ENCODE data around the gene MYO15B.

The MYO15B gene

DNA sequence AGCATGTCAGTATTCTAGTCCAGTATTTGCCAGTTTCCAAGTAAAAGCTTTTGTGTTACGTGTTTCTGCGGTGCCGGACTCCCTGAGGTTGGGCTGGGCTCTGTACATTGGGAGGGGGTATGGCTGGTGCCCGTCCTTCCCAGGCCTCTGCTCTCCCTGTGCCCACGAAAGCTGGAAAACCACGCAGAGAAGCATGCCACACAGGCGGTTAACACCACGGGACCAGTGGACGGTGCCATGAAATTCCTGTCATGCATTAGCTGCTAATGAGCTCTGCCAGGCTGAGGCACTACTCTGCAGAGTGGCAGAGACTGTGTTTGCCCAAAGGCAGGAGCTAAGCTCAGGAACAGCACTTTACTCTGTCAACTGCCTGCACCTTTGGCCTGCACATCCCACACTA, 53.7 kb downstream of the MYO15B start:
- no peak for DNase-seq

DNA sequence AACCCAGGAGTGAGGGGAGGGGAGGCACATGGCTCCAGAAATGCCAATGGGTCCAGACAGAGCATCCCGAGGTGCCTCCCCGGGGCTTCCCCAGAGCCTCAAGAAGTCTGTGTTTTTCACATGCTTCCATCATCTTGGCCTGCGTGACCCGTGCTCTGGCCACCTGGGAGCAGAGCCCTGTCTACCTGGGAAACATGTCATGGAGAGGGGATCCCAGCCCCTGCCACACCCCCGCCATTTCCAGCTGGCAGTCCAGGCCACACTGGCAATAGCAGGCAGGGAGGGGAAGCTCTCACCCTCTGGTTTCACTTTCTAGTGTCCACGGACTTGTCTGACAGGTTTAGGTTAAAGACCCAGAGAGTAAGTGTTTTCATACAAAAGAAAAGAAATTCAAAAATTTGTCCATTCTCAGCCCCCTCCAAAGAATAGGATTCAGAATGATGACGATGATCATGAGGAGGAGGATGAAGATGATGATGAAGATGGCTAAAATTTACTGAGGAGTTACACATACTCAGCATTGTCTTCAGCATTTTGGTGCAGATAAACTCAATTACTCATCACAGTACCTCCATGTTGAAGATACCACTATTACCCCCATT, 54.7 kb downstream of the MYO15B start:
- no peak for DNase-seq

DNA sequence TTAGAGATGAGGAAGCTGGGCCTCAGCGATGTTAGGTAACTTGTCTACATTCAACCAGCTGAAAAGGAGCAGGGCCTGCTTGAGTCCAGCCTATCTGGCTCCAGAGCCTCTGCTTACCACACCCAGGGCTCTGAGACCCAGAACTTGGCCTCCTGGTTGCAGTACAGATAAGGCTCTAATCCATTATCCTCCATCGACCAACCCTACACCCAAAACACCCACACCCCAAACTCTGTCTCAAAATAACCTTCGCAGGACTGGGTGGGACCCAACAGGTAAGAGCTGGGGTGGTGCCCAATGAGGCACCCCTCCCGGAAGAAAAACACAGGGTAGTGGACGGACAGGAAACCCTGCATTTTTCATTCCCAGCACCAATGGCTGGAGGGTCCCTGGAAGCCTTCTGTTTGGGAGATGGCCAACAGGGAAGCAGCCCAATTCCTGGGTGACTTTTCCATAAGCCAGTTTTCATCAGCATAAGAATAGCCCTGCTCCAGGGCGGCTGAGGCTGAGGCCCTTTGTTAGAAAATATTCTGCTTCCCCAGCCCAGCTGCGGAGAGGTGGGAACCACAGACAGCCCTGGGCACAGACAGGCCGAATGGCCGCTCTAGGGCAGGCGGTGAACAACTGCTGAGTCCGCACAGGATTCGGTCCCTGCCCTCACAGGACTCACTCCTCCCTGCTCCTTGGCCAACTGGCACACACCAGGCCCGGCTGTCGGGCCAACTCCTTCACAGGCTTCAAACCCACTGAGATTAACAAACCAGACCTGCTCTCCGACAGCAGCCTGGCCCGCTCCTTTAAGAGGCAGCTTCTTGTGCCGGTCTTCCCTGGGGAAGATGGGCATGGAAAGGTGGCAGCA, 55.4 kb downstream of the MYO15B start:
- DNase-seq: no peak

DNA sequence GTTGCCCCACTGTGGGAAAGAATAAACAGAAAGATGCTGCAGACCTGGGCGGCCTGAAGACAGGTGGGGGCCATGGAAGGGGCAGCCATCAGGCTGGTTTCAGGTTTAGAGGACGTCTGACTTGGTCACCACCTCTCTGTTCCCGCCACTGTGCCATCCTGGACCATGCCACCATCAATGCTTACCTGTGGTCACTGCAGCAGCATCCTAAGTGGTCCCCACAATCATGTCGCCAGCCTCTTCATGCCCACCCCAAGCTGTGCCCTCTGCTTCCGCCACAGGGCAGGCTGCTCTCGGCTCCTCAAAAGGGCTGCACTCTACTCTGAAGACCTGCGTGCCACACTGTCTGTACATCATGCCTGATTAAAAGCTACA, 56.0 kb downstream of the MYO15B start:
- DNase-seq: no peak

DNA sequence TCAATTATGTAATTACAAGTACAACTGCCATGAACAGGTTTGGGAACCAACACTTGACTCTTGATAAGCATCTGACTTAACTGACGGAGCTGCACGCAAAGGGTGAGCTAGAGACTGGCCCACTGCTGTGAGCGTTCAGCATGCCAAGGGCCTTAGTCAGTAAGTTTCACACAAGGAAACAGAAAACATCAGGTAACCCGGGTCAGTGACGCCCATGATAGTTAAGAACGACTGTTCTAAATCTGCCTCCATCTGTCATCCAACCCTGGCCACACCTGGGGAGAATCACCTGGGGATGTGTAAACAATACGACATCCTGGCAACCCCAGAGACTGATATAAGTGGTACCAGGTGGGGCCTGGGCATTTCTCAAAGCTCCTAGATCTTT, 57.9 kb downstream of the MYO15B start:
- DNase-seq: no peak

DNA sequence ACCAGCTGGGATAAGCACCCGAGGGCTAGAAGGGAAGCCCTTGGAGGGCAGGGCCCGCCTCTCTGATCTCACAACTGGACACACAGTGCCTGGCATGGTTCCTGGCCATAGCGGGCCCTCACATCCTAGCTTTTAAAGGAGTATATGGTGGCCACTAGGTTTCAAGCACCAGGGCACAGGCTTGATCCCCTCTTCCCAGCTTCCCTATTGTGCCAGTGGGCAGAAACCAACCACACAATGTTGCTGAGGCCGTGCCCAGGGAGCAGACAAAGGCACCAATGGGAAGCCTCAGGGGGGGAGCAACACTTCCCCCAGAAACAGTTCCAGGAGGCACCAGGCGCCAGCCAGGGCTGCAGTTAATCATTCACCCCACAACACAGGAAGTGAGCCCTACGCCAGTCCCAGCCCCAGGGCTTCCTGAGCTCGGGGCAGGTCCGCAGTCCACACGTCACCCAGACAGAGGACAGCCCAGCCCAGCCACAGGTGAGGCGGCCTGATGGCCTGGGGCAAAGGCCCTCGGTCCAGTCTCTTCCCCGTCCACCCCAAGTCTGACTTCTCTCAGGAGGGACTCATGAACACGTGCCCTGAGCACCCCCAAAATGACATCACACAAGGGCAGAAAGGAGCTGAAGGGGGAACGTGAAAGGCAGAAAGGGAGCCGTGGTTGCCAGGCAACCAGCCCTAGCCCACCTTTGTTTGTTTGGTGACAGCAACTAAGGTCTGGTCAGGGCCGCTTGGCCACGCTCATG, 58.5 kb downstream of the MYO15B start:
- DNase-seq: no peak

DNA sequence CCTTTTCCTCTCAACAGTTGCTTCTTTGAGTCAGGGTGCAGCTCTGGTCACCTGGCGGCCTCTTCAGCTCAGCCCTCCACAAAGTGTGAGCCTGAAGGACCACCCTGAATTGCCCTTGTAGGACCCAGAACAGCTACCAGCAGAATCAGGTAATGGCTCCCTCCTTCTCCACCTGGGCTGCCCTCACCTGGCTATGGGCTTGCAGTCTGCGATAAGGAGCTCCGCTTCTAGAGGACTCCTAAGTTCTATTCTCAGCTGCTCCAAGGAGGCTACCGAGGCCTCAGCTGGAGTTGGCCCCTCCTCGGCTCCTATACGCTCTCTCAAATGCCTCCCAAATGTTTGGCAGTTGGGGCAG, 59.0 kb downstream of the MYO15B start:
- DNase-seq: no peak

DNA sequence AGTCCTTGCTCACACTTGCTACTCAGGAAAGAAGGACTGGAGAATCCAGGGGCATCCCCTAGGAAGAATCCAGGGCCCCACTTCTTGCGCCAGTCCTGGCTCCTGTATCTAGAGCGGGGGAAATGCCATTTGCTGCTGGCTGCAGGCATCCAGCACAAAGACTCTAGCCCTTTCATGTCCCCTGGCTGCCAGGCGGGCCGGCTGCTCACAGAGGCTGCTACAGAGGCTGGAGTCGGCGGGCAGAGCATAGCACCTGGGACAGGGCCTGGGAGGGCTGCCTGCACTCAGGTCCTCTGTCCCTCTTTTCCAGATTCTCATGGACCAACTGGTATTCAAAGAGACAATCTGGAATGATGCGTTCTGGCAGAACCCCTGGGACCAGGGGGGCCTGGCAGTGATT, 59.5 kb downstream of the MYO15B start:
- DNase-seq: no peak

DNA sequence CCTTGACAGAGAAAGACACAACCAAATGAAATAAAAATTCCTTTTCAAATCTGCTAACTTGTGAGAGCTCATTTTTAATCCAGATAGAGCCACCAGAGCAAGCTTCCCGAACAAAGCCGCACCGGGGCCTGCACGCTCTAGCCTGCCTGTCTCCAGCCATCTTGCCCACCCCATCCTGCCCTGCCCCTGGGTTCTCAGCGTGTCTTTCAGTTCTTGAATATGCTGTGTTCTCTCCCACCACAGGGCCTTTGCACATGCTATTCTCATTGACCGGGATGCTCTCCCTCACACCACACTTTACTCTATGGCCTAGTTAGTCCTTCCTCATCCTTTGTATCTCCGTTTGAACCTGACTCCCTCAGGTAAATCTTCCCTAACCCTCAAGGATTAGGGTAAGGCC, 60.3 kb downstream of the MYO15B start:
- no peak for DNase-seq

DNA sequence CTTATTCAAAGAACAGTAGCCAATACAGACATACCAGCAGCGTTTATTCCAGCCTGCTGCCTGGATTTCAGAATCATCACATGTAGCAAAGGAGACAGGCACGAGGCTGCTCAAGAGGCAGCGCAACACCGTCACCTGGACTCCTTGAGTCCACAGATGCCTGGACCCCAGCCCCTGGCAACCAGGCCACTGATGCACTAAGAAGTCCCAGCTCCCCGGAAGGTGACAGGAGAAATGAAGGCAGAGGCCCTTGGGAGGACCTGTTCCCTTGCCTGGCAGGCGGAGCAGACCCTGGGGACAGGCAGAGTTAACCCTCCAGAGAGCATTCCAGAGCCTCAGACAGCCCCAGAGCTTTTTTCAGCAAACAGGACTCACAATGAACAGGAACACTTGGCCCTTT, 62.1 kb downstream of the MYO15B start:
- no peak for DNase-seq

DNA sequence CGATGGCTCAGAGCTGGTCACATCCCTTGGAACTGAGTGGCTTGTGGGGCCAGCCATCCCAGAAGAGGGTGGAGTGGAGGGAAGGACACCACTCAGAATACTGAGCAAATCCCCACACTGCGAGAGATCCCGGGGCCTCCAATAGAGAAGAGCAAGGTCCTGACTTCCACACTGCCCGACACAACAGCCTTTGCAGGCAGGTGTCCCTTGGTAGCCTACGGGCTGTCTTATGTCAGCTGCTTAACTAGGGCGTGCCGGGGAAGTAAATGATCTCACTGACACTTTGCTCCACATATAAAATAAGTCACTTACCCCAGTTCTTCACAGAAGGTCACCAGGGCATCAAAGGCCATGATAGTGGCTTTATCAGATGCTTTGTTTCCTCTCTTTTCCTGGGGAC, 63.3 kb downstream of the MYO15B start:
- no peak for DNase-seq

DNA sequence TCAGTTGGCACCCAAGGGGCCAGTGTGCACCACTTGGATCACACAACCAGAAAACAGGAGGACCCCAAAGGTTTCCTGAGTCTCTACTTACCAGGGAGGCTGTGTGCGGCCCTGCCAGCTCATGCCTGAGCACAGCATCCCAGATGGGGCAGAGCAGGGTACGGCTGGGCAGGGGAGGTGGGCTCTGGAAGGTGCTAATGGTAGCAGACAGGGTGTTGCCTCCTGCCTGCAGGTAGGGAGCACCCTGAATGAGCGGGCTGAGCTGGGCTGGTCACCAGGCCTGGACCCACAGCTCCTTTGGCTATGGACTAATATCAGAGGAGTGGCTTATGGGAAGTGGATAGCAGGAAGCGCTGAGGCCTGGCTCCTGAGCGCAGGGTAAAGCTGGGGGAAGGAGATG, 64.7 kb downstream of the MYO15B start:
- DNase-seq: no peak

DNA sequence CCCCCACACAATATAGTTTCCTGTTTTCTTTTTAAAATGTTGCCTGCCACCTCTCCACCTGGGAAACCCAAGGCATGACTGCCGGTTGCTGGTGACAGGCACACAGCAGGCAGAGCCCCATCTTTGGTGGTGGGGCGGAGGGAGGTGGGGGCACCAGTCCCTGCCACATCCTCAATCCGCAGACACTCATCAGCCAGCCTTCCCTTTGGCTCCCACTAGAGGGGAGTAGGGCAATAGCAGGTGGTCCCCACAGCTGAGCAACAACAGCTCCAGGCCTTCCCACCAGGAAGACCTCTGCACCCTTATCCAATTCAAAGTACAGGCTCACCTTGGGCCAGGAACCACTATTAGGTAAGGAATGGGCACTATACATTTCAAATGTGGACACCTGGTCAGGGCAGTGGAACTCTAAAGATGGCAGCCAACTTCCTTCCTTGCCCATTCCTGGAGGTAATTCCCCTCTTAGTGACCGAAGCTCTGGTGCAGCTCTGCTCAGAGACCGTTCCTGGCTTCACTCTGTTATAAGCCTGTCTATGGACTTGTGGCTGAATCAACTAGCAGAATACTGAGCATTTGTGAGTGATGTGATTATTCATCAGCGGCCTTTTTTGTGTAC, 65.4 kb downstream of the MYO15B start:
- DNase-seq: no peak

DNA sequence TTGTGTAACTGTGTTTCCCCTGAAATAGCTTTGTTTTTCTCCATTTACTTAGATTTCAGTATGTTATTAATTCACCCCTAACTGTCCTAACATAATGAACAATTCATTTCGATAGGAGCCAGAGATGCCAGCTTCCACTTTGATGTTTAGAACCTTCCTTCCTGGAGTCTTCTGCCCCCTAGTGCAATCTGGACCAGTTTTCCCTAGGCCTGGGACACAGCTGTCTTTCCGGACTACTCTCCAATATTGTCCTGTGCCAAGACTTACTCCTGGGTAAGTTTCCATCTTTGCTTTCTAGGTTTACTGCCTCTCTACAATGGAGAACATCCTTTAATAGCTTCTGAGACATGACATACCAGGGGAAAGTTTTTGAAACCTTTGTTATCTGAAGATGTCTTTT, 66.6 kb downstream of the MYO15B start:
- DNase-seq: no peak

DNA sequence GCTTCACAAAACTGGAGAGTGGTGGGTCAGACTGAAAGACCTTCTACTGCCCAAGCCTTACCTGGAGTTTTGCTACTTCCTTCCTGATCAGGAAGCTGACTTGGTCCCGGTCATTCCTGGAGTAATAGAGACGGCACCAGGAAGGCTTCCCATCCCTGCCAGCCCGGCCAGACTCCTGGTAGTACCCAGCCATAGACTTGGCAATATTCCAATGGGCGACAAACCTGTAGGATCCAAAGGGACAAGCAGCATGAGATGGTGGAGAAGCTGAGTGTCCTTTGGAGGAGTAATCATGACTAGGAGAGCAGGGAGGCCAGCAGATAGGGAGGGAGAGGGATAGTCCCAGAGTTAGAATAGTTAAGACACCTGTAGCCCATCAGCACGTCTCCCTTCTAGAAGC, 70.6 kb downstream of the MYO15B start:
- no peak for DNase-seq

DNA sequence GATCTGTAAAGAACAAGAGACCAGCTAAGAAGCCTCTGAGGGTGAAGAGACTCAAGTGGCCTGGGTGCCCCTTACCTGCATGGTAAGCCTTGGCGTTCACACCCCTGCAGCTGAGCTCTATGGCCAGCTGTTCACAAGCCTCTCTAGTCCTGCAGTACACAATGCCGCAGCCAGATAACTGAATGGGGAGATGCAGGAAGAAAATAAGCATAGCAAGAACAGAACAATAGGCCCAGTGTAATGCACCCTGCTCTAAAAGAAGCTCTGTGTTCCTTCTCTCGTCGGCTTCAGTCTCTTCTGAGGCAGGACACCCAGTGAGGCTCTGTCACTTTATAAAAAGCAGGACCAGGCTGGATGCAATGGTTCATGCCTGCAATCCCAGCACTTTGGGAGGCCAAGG, 73.9 kb downstream of the MYO15B start:
- no peak for DNase-seq

DNA sequence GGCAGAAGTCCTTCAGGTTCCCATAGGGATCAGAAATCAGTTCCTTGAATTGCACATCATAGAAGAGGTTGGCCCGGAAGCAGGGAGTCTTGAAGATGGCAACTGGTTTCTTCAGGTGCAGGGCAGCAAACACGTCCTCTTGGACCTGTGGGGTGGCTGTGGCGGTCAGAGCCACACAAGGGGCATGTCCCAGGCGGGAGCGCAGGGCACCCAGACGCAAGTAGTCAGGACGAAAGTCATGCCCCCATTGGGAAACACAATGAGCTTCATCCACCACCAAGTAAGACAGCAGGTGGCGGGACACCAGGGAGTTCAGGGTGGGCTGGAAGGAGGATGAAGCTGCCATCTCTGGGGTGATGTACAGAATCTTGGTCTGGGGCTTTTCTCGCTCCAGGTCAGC, 74.9 kb downstream of the MYO15B start:
- no peak for DNase-seq

DNA sequence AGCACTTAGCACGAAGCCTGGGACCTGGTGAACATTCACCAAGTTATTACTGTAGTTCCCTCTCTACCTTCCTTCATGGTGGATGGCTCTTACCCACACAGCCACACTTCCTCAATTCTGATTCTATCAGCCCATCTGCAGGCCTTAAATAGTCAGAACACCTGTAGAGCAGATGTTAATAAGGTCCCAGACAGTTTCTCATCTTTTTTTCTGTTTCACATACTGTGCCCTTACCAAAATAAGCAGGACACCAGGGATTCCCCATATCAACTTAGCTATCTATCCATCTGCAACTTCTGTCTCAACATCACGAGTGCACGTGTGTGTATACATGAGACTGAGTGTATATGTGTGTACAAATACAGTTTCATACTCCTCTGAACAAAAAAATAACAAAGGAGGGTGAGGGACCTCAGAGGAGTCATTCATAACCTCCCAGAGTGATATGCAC, 76.5 kb downstream of the MYO15B start:
- DNase-seq: no peak

DNA sequence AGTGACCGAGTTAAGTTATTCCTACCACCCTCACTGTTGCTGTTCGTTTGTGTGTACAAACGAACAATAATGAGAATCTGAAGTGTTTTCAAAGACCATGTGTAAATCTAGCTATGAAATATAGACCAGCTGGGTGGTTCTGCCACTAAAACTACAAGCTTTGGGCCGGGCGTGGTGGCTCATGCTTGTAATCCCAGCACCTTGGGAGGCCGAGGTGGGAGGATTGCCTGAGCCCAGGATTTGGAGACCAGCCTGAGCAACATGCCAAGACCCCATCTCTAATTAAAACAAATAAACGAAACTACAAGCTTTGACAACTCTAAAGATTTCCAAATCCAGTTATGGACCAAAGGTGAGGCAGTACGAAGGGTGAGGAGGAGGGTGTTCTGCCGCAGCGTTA, 78.4 kb downstream of the MYO15B start:
- DNase-seq: no peak

DNA sequence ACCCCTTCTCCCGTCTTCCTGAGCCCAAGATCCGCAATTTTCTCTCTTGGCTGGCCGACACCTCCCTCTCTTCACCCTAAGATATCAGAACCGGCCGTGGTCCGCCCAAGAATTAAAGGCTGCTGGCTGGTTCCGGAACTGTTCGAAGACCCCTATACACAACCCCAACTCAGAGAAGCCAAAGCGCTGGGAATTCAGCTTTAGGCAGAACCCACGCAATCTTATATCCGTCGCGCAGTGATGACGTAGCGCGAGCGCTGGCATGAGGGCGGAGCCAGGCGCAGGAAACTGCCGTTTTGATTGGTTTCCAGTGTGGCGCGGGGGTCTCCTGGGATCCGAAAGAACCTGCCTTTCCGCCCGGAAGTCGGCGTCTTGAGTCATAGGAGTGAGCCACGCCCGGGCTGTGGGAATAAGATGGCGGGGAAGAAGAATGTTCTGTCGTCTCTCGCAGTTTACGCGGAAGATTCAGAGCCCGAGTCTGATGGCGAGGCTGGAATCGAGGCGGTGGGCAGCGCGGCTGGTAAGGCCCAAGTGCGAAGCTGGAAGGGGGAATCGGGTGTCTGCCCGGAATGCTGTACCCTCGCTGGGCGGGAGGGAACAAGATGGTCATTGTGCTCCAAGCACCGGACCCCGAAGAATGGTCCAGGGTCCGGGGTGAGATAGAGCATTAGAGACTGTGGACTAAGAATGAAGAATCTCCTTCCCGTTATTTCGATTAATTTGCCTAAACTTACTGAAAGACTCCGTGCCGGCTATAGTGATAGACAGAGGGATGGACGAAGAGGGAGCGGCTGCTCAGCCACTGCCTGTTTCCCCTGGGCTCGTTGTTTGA, 79.6 kb downstream of the MYO15B start, which contains the start of the genes RECQL5 and SAP30BP:
Gene RECQL5 (minus strand): TSS at position 196 of the 832 bp plus-strand sequence. CDS start 597 bp downstream, outside the sequence.
Gene SAP30BP (plus strand): TSS at position 380 of the 832 bp plus-strand sequence. CDS start 35 bp downstream, at position 415.
- DNase-seq: peak; percentile 97

DNA sequence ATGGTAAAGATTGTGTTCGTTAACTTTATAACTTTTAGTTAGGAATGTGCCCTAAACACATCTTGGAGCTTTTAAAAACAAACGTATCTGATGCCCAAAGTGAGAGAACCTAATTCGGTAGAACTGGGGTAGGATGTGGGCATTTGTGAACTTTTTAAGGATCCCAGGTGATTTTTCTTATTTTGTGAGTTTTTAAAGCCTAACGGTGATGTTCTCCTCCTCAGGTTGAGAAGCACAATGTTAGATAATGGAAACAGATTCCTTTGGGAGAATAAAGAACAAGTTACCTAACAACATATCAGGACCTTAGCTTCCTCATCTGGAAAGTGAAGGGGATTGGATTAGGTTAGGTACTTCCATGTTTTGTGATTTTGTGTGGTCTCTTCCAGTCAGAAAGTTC, 80.2 kb downstream of the MYO15B start:
- DNase-seq: no peak

DNA sequence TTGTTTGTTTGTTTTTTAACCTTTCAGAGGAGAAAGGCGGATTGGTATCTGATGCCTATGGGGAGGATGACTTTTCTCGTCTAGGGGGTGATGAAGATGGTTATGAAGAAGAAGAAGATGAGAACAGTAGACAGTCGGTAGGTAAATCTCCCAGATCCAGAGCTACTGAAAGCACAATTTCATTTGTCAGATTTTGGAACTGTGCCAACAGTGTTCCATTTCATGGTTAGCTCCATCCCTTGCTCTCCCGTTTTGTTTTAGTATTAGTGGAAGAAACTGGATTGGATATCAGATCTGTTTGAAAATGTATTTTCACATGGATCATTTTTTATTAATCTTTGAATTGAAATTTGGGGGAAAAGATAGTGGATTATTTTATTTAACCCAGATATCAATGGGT, 80.9 kb downstream of the MYO15B start:
- DNase-seq: no peak

DNA sequence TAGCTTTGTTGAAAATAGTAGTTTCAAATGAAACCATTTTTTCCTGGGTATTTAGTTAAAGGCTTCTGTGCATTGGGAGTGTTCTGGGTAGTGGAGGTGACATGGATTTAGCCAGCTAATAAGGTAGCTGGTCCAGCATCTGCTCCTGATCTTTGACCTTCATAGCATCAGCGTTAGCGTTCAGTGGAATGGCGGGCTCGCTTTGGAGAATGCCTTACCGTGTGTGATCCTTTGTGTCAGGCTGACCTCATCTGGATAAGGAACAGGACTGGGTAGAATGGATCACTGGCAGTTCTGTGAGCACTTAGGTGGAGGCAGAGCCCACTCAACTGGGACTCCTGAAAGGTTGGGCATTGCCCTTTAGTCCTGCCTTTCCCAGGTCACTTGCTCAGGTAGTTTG, 83.3 kb downstream of the MYO15B start:
- DNase-seq: no peak
